ENCODE results near the gene MEIS1.
"Not testable (repeated sequence)": the region's sequence is repeated elsewhere in the genome, so short reads cannot be mapped to it uniquely, and the experiment has no call there.

MEIS1 gene
- total RNA-seq: 0.04 to 4.0 (median 0.29) reads per million in 17 experiments

DNA sequence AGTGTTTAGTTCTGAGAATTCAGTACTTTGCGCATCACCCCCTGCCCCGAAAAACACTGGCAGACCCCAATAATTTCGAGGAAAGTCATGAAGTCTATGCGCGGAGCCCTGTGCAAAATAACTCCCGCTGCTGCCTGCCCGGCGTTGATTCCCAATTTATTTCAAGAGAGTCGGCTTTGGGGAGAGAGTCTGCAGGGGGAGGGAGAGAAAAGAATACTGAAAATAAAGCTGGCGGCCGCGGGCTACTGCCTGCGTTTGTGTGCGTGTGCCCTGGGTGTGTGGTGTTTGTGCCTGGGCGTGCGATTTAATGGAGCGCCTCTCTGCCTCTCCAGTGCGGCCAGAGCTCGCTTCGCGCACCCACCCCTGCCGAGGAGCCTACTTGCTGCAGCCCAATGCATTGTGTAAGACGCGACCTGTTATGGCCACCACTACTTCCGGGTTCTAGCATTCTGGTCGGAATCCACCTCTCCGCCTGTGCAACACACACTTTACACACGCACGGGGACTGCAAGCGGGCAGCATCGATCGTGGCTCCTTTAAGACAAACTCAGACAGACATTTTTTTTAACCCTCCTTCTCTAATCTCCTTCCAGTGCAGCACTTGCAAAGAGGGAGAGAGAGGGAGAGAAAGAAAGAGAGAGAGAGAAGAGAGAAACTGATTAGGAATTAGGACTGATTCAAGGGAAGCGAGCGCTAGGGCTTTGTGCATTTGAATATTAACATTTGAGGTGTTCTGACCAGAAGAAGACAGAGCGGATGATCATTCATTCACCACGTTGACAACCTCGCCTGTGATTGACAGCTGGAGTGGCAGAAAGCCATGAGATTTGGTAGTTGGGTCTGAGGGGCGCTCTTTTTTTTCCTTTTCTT is at the start of gene MEIS1:
Gene MEIS1, plus strand, starts transcription at position 447 of the 870 bp plus-strand sequence. CDS start 732 bp downstream, outside the sequence.
- DNase-seq: peak; percentile 73 to 85 (median 81)

DNA sequence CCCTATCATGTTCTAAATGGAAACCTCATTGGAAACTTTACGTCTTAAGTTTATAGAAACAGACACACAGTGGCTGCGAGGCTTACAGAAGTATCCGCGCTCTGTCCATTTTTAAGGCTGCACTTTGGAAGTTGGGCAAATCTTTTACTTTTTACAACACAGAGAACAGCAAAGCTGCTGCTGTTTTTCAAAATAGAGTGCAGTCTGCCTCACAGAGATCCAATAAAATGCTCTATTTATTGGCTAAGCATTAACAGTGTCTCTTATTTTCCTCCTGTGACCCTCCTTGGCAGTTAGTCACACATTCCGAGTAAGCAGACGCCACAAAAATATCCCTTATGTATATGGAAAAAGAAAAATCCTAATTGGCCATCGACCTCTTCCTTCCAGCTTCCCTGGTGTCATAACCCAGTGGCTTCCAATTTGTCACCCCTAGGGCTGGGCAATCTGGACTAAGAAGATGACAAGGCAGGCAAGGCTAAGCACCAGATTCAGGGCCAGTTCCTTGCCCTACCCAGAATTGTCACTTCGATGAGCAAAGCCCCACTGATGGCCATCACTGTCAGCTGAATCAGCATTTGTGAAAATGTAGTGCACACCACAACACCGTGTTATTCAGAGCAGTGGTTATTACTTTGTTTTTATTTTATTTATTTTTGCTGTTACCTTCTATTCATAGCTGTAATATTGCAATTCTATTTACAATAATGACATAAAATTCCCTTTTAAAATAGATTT is 47.7 kb upstream of the MEIS1 start:
- DNase-seq: no peak

DNA sequence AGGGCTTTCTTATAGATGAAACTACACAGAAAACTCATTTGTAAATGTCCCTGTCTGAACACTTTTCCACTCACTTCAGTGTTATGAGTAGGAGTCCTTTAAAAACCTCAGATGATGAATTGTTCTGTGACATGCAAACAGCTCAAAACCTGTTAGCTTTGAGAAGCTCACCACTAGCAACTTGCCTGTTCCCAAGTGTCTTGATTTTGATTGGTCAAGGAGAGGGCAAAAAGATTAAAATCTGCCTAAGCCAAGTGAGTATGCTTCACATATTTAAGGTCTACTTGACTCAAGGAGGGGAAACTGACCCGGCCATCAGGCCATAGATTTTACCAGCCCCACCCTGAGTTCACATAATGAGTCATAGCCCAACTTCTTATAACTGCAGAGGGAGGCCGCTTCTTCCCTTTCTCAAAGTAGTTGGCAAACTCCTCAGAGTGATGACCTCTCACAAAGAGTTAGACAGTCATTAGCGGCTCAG is 45.2 kb upstream of the MEIS1 start:
- DNase-seq: no peak

DNA sequence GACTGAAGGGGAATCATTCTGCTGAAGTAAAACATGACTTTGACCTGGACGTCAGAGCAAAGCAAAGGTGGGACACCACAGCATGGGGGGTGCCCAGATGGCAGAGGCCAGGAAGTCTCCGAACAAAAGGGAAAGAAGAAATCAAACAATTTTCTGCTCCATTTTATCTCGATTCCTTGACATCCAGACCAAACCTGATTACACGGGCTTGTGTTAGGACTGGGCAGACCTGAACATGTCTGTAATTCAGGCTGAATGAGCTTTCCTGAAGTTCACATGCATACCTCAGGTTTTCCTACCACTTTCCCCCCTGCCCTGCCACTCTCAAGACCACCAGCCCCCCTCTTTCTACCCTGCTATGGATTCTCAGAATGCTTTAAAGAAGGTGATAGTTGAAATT is 44.8 kb upstream of the MEIS1 start:
- no peak for DNase-seq

DNA sequence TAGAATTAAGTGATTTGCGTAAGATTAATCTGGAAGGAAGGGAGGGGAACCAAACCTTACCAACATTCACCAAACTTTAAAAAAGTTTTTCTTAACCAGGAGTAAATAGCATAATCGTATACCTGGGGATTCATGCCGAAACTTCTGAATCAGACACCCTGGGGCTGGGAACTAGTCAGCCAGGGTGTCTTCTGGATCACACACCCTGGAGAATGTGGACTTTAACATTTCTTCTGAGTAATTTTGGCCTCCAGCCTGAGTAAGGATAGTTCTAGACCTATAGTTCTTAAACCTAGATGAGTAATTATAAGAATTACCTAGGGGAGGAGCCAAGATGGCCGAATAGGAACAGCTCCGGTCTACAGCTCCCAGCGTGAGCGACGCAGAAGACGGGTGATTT is 44.1 kb upstream of the MEIS1 start:
- no peak for DNase-seq

DNA sequence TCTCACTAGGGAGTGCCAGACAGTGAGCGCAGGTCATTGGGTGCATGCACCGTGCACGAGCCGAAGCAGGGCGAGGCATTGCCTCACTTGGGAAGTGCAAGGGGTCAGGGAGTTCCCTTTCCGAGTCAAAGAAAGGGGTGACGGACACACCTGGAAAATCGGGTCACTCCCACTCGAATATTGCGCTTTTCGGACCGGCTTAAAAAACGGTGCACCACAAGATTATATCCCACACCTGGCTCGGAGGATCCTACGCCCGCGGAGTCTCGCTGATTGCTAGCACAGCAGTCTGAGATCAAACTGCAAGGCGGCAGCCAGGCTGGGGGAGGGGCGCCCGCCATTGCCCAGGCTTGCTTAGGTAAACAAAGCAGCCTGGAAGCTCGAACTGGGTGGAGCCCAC is 43.7 kb upstream of the MEIS1 start:
- DNase-seq: not testable (repeated sequence)

DNA sequence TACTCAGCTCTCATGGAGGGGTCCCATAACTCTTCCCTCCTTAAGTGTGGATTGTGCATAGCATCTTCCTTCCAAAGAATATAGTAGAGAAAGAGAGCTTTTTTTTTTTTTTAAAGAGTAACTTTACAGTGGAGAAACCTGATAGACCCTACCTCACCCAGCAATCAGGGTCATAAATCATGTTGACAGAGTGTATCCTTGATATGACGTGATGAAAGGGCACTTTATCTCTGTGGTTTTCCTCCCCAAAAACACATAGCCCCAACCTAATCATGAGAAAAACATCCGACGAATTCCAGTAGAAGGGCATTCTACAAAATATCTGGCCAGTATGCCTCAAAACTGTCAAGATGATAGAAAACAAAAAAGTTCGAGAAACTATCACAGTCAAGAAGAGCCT is 29.5 kb upstream of the MEIS1 start:
- DNase-seq: no peak

DNA sequence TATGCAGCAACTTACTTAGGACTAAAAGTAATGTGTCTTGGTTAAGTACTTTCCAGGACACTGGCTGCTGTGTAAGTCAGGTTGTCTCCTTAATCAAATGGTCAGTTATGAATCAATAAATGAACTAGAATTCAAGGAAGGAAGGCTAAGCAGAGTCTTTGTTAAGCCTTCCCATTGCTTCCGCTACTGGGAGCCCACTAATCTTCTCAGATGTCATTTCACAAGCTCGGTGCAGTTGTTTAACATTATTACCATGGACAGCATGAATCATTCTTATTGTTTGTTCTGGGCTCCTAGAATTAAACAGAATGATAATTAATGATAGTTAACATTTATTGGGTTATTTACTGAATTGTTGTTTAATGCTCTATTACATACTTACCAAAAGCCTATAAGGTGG is 26.0 kb upstream of the MEIS1 start:
- DNase-seq: no peak

DNA sequence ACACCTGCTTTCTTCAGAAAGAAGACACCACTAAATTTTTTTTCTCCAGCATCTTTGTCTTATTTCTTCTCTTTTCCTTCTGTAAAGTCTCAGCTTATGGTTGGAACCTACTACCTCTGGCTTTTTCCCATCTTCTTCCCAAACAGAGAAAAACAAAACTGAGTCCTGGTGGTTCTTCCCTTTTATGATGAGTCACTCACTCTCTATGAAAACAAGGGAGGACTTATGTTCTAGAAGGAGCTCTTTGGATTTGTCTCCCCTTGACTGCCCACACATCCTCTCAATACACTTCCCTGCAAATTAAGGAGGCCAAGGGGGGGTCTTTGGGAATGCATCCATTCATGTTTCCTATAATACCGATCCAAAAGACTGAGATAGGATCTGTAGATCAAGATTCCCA is 22.1 kb upstream of the MEIS1 start:
- no peak for DNase-seq

DNA sequence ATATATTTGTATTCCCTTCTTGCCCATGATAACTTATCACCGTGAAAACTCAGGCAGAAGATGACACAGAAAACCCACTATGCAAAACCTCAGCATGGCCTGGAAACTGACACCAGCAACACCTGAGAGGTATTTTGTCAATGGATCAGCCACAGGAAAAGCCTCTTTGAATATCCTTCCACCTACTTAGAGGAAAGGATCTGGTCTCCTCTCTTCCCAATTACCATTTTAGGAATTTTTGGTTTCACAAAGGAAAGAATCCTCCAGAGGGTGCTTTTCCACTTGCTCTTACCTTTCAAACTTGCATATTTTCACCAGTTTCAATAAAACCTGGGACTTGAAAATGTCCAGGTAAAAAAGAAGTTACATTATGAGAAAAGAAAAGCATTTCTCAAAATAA is 20.0 kb upstream of the MEIS1 start:
- DNase-seq: no peak

DNA sequence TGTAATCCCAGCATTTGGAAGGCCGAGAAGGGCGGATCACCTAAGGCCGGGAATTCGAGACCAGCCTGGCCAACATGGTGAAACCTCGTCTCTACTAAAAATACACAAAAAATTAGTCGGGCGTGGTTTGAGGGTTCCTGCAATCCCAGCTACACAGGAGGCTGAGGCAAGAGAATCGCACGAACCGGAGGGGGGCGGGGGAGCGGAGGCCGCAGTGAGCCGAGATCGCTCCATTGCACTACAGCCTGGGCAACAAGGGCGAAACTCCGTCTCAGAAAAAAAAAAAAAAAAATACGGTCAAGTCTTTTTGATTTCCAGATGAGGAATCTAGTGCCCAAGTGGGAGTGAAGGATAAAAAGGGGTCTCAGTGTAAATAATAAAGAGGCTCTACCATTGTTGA is 16.5 kb upstream of the MEIS1 start:
- DNase-seq: no peak

DNA sequence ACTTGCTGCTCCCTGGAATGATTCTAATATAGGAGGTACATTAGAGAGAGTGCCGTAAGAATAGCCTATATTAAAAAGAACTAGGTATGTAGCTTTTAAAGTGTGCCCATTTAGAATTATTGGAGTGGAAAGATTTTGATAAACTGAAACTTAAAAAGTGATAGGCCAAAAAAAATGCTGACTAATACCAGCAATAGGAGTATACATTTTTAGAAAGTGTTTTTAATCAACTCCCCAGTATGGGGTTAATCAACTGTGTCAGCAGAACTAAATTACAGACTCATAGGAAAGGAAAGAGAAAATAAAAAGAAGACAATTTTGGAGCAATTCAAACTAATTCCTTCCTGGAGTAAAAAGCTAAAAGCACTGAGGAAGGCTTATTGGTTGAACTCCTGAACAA is 13.3 kb upstream of the MEIS1 start:
- no peak for DNase-seq

DNA sequence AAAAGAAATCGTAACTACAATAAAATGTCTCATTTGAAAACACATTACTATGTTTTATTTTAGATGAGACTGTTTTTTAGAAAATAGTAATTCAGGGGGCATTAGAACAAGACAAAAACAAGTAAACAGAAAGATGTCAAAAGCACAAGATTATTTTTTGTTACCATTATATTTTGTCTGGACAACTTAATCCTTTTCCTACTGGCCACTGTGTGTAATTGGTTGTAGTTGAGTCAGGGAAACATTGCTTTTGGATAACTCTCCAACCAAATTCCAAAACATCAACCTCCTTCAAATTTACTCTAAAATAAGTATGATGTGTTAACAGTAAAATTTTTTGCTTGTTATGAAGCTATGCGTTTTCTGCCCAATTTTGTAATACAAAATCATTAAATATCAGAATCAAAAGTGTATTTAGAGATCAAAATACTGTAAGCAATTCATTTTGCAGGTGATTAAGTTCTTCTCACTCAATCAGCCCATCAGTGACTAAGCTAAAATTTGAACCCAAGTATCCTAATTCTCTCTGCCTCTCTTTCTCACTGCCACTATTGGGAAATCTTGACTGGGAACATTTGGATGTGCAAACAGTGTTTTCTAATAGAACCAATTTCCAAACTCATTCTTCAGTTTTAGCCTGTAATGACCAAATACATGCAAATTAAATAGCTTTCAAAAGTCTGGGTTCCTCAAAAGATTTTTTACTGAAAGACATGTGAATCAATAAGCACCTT is 11.4 kb upstream of the MEIS1 start:
- no peak for DNase-seq

DNA sequence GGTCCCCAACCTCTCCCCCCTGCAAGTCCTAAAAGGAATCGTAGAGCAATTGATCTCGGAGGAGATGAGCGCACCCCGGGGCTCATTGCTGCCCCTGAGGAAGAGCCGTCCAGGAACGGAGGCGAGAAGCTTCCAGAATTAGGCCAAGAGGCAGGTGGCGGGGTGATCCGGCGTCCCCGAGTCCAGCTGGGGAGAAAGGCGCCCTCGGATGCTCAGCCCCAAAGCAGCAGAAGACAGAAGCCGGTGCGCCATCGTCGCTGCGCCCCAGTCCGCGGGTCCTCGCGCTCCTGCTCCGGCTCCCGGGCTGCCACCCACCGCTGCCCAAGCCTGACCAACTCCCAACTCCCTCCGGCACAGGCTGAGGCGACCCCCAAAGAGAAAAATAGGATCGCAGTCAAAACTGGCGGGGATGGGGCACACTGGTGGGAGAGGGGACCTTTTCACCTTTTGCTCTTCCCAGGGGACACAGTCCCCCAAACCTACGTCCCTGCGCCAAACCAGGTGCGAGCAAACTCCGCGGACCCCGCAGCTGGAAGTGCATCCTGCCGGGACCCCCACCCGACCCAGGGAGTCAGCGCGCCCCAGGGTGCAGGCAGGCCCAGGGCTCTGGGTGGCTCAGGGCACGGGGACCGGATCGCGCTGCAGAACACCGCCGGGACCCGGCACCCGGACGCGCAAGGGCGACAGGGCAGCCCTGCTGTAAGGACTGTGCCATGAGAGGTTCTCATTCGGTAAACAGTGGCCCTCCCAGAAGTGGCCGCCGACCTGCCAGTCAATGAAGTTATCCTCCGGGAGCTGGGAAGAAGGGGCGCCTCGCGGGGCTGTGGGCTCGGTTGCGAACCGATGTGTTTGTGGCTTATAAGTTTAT is 8.4 kb upstream of the MEIS1 start:
- DNase-seq: no peak

DNA sequence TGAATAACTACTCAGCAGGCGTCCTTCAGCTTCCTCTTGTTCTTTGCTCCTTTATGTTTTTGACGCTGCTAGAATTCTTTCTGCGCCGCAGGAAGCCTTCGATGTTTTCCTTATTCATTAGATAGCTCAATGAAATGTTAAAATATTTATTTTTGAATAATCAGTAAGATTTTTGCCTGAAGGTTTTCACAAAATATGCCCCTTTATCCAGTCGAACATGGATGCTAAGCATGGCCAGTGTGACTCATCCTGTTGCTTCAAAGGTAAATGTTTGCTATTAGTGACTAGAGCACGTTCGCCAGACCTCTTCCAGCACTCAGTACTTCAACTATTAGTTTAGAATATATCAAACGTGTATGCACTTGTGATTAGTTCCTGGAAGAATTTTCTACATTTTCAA is 7.6 kb upstream of the MEIS1 start:
- no peak for DNase-seq

DNA sequence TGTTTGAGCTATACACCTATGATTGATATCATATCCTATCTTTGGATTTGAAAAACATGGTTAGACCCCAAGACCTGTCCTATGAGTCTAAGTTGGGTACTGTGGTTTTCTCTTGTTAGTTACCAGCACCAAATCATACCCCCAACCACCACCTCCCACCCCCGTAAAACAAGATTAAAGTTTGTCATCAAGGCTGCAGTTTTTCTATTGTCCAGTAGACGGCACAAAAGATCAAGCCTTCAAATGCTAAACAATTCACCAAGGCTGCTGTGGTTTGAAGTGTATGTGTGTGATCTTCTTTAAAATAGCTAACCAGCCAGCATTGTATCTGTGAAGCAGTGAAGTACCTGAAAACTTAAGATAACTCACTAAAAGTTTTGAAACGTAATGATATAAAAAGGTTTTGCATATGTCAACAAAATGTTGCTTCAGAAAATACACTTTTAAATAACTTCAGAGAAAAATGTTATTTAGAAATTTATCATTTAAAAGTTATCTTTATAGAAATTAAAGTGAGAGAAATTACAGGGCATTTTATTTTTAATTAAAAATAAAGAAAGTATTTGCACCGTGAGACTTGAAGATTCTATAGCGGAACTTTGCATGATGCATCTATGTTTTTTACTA is 5.8 kb upstream of the MEIS1 start:
- DNase-seq: peak; percentile 52 to 70 (median 60)

DNA sequence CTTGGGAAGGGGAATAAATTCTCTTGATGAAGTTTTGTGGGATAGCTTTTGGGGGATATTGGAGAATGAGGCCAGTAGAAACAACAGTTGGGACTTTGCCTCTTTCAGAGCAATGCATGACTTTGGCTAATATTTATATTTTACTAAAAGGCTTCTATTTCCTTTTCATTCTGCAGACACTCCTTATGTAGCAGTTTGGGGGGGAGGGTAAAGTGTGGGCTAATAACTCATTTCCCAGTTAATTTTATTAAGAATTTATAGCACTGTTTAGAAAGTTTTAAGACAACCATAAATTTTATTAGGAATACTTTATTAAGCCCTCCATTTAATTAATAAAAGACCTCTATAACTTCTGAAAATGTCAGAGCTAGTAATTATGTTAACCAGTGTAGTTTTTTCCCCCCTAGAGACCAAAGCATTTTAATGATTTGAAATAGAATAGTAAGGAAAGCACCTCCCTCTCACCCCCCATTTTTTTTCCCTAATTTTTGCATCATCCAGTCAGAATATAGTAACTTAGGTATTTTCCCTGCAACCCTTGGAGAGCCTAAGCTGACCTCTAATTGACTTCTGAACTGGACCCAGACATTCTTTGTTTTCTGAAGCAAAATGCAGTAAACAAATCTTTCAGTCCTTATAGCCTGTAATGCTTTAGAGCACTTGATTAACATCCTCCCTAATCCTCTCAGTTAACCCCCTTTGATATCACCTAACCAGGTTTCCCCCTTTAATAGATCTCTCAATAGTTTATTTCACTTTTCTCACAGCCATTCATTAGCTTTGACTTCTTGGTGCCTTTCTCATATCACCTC is 5.0 kb upstream of the MEIS1 start:
- no peak for DNase-seq

DNA sequence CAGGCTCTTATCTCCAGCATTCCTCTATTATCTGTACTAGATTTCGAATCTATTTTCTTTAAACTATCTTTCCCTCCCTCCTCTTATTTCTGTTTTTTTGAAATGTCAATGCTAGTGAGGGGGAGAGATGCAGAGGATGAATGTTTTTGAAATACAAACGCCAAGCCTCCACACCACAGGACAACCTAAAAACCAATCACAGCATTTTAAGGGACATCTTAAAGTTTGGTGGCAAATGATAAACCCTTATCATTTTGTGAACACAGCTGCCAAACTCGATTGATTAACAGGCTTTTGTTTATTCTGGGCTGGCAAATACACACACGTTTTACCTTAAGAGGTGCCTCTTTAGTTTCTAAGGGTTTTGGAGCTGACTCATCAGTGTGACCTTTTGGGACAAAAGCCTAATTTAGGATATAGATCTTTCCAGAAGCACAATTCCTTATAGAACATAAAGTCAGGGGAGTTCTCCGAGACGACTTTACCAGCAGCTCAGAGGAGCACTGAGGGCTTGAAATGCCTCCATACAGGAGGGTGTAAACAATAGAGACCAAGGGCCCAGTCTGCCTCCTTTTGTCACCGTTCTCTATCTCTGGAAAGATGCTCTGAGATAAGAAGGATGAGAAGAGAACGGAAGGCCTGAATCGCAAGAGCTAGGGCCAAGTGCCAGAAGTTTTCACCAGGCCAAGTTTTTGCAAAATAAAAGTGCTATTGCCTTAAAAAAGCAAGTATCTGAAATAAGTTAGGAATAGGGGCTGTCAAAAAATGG is 4.2 kb upstream of the MEIS1 start:
- DNase-seq: no peak

DNA sequence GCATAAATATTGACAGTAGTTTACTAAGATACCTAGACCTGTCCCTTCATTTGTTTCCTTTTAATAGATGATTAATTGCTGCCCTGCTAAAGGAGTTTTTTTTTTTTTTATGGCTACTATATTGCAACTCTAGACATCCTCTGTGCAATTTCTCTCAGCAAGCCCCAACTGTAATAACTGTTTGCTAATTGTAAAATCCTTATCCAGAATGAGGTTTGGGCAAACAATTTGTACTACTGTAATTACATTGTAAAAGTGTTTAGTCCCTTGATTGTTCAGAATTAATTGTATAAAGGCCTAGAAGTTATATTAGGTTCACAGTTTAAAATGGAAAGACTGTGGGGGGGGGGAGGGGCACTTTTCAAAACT is 3.7 kb upstream of the MEIS1 start:
- no peak for DNase-seq

Data from suppressor macrophage (primary cell).